GM18526 (cell line): ENCODE data around the gene IFRD2.

Source experiments
- POLR2A ChIP-seq: IDR thresholded peaks from 3 replicates; pipeline ENCODE4 v1.6.1; 2011; ENCODE audit not compliant: insufficient read length; ENCODE audit errors: extremely low read depth

IFRD2 gene

DNA sequence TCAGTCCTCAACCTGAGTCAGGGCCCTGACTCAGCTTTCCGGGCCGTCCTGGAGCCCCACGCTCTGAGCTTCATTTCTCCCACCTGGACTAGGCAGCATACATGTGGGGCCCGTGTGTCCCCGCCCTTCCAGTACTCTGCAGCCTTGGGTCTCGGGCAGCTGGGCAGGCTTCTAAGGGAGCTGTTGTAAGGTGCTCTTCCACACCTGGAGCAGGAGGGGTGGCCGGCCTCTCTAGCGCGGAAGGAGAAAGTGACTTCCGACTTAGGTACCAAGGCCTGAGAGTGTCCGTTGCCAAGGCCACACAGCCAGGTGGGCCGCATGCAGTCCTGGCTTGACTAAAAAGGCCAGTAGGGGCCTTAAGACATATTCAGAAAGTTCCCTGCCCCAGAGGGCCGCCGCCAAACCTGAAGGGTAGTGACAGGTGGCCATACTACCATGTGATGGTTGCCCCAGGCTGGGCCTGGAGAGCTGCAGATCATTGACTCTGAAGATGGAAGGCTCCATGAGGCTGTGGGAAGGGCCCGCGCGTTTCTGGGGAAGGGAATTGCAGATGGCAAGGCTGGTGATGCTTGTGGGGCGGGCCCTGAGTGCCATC is 32.7 kb downstream of the IFRD2 start:
- TF ChIP-seq POLR2A = no peak

DNA sequence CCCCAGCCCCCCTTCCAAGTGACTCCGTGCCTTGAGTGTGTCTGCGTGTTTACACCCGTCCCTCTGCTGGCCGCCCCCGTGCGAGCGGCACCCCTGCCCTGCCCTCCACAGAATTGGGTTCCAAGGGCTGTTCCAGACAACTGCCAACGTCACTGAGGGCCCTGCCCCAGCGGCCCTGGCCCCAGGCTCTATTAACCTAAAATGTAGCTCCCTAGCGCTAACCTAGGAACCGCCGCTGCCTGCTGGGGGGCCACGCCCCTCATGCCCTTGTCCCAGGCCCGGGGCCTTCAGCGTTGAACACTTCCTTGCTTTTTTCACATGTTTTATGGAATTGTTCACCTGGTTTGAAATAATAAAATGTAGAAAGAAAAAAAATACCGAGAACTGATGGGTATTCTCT is 33.2 kb downstream of the IFRD2 start:
- TF ChIP-seq POLR2A = no peak

DNA sequence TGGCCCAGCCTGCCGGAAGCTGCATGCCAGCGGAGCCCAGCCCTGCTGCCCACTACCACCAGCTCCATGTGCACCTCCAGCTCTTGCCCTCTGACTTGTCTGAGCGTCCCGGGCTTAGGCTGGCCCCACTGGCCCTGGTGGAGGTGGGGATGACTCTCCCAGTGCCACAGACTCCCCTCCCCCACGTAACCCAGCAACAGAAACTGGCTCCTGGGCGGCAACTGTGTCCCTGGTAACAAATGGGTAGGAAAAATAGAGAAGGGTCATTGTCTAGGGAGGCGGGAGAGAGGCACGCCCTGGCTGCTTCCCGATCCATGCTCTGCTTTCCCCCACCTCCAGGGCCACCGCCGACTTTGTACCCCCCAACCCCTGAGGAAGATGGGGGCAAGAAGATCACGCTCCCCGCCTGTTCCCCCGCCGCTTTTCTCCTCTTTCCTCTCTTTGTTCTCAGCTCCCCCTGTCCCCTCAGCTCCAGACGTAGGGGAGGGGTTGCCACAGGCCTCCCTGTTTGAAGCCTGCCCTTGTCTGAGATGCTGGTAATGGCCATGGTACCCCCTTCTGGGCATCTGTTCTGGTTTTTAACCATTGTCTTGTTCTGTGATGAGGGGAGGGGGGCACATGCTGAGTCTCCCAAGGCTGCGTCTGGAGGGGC is 34.1 kb downstream of the IFRD2 start:
- no peak for TF ChIP-seq POLR2A

- TF ChIP-seq POLR2A = no peak
These were observed 35.0 kb downstream of the IFRD2 start for GRCh38 chr3:50256978-50257890.

DNA sequence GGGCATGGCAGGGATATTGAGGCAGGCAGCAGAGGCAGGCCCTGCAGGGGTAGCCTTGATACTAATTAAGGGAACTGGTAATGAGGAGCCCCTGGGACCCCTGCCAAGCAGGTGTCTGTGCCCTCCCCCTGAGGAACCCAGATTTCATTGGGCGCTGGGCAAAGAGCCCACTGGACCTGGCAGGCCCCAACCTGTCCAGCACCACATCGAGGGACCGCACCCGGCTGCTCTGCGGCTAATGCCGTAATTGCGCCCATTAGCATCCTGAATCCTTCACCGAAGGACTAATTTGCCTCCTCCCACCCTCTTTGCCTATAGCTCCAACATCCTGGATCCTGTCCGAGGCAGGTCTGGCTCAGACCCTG is 37.0 kb downstream of the IFRD2 start:
- TF ChIP-seq POLR2A = no peak

DNA sequence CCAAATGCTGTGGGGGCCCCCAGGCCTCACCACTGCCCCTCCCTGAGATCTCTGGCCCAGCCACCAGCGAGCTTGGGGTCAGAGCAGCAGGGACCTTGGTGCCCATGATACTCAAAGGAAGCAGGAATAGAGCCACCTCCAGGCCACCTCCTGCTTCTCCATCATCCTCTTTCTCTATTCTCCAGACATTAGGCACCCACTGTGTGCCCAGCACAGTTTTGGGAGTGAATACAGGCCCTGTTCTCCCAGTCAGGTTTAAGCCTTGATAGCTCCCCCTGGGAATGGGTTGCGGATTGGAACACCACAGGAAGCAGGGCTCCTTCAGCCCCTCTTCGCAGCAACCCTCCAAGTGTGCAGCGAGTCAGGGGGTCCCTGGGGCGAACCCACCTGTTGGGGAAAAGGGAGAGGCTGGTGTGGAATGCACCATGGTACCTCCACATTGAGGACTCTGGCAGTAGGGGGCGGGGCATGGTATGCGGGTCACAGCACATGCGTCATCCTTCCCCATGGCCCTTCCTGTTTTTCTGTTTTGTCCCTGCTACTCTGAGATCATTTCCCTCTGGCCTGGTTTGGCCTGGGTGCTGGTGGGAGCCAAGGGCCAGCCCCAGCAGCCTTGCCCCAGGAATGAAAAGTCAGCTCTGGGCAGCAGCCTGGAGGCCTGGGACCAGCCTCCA is 37.5 kb downstream of the IFRD2 start:
- TF ChIP-seq POLR2A = no peak

DNA sequence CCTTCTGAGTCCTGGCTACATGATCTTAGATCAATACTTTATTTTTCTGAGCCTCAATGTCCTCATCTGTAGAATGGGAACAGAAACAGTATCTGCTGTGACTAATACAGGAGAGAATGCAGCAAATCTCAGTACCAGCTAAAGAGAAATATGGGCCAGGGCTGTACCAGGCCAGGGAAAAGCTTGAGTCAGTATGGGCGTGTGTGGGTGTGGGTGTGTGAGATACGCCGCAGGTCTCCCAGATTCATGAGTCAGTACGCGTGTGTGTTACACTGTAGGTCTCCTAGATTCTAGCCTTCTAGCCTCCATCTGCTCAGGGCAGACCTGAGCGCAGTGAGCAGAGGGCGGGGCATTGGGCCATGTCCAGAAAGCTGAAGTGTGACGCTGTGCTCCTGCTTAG is 41.0 kb downstream of the IFRD2 start:
- no peak for TF ChIP-seq POLR2A

GRCh38 chr3:50250514-50250913 is 41.7 kb downstream of the IFRD2 start:
- no peak for TF ChIP-seq POLR2A

DNA sequence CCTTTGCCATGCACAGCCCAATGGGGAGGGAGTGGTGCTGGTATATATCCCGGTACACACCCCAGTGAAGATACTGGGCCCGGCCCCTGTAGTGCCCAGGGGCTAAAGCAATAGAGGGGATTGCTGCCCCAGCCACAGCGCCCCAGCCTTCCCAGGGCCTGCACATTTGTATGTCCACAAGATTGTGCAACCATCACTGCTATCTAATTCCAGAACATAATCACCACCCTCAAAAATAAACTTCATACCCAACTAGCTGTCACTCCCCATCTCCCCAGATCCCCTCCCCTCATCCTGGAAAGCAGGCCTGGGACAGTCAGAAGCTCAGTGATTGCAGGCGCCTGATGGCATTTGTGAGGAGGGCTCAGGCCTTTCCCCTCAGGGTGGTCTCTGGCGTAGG is 42.8 kb downstream of the IFRD2 start:
- no peak for TF ChIP-seq POLR2A

- TF ChIP-seq POLR2A = no peak
These were observed 43.8 kb downstream of the IFRD2 start for GRCh38 chr3:50248387-50248786.

GRCh38 chr3:50246517-50246954 is 45.7 kb downstream of the IFRD2 start:
- TF ChIP-seq POLR2A = no peak

- no peak for TF ChIP-seq POLR2A
These were observed 46.3 kb downstream of the IFRD2 start for GRCh38 chr3:50245831-50246516.

DNA sequence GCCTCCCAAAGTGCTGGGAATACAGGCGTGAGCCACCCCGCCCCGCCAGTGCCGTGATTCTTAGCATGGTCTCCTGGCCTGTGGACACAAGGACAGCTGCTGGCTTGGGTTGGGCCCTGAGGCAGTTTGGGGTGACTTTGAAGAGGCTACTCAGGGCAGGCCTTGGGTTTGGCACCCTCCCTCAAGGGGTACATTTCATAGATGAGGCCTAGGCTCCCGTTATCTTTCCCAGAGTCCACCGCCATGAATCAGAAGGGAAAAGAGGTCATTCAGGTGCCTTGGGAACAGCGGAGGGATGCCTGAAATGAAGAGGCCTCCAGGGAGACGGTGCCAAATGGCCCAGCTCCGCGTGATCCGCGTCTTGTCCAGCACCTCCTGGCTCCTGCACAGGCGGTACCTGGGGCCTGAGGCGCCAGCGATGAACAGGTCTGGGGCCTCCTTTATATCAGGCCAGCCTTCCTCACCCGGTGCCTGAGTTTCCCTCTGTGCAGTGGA is 46.9 kb downstream of the IFRD2 start:
- no peak for TF ChIP-seq POLR2A

GRCh38 chr3:50243543-50243895 is 48.7 kb downstream of the IFRD2 start:
- TF ChIP-seq POLR2A = no peak
